Stimulated activated CD8-positive, alpha-beta memory T cell treated with anti-CD3 and anti-CD28 coated beads, Interleukin-15, amount 100 ng/mL, for 24 hours (primary cell): ENCODE measurements around the gene ACSS2.
A peak's percentile ranks its signal among the peaks of the same experiment; 100 is the strongest.

Experiments used
- DNase-seq: peaks from one replicate; pipeline ENCODE4 v3.0.0-alpha.2; 2020; ENCODE audit warnings: low read depth

Gene ACSS2

DNA sequence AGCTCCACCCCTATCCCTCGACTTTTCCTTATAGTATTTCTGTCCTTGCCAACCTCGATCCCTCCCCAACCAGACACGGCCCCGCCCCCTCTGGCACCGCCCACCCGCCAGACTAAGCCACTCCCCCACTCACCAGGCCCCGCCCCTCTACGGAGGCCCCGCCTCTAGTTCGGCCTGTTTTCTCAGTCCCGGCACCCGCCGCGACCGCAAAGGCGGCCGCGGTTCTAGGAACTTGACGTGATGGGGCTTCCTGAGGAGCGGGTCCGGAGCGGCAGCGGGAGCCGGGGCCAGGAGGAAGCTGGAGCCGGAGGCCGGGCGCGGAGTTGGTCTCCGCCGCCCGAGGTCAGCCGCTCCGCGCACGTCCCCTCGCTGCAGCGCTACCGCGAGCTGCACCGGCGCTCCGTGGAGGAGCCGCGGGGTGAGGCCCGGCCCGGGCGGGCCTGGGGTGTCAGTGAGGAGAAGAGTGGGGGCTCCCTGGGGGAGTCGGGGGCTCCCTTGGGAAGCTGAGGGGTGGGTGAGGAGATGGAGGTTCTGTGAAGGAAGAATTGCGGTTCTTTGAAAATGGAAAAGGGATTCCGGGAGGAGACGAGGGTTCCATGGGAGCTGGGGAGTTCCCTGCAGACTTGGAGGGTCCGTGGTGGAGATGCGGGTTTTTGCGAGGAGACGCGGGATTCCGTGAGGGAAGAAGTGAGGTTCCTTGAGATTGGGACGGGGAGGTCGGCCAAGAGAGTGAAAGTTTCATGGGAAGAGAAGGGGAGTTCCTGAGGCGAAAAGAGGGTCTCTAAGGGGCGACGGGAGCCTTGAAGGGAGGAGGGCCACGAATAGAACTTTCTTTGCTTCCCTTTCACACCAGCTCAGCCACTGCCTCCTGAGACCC is at the start of gene ACSS2:
TSS of gene ACSS2 (plus strand) at position 207 of the 877 bp plus-strand sequence. CDS start at position 241, 34 bp downstream.
- DNase-seq: peak; percentile 96

DNA sequence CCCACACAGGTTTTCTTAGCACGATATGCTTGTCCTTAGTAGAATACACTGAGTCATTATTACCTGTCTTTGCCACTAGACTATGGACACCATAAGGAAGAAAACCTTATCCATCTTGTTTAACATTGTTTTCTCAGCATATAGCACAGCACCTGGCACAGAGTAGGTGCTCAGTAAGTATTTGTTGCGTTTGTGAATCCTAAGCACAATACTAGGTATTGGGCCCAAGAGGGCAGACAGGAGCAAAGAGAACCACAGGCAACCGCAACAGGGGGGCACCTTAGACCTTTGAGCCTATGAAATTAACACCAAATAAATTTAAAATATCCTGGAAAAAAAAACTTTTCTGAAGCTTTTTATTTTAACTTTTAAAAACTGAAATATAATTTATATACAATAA is 47.2 kb upstream of the ACSS2 start:
- DNase-seq: no peak

DNA sequence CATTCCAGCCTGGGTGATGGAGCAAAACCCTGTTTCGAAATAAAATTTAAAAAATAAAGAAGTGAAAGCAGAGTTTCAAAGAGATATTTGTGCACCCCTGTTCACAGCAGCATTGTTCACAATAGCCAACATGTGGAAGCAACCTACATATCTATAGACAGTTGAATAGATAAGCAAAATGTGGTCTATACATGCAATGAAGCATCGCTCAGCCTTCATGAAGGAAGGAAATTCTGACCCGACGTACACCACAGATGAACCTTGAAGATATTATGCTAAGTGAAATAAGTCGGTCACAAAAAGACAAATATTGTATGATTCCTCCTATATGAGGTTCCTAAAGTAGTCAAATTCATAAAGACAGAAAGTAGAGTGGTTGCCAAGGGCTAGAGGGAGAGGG is 44.5 kb upstream of the ACSS2 start:
- no peak for DNase-seq

GRCh38 chr20:34834459-34834893 is 41.9 kb upstream of the ACSS2 start:
- no peak for DNase-seq

GRCh38 chr20:34842143-34842542 is 34.3 kb upstream of the ACSS2 start:
- DNase-seq: no peak

DNA sequence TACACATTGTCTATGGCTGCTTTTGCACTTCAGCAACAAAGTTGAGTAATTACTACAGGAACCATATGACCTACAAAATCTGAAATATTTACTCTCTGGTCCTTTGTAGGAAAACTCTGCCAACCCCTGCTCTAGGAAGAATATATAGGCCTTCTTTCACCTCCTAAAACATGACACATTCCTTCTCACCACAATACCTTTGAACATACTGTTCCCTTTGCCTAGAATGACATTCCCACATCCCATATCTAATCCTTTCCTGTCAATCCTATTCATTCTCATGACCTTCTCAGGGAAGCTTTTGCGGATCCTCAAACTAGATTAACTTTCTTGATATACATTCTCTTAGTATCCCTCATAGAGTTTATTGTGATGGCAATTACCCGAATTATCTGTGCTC is 33.0 kb upstream of the ACSS2 start:
- no peak for DNase-seq

DNA sequence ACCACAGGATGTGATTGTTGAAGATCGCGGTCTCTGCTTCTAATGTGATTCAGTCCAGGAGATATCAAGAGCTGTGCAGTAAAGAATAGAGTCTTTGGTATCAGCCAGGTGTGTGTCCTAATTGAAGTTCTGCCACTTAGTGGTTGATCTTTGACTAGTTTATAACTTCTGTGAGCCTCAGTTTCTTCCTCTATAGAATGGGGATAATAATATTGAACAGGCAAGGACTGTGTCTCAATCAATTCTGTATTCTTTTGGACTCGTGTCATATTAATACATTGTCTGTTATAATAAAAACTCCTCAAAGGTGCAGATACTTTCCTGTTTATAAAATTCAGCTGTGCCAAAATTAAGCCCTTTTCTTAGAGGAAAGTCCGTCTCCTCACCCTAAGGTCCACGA is 27.8 kb upstream of the ACSS2 start:
- no peak for DNase-seq

DNA sequence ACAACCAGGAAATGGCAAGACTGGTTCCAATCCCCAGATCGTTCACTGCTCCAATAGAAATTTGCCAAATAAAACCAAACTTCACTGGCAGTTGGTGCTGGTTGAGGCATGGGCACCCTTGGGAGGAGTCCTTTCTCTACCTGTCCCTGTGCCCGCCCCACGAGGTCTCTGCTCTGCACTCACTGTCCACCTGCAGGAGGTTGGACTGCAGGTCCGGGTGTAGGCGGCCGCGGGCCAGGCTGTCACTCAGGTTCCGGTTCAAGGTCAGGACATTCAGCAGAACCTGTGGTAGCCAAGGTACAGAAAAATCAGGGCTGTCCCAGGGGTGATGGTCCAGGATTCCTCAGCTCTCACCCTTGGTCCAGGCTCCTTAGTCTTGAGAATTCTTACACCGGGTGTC is 26.6 kb upstream of the ACSS2 start:
- DNase-seq: no peak

GRCh38 chr20:34850969-34851368 is 25.4 kb upstream of the ACSS2 start:
- no peak for DNase-seq

DNA sequence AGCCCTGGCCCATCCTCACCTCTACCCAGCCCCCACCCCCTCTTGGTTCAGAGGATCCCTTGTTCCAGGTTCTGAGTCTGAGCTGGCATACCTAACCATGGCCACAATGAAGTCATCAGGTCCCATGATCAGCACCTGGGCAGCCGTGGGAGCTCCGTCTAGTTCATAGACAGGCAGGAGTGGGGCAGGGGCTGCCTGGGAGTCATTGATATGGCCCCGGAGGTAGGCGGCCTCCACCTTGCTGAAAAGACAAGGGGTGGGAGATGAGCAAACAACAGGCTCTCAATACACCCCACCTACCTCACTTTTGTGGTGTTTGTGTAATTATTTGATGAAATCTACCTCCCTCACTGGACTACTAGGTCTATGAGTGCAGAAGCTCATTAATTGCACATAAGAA is 24.1 kb upstream of the ACSS2 start:
- DNase-seq: no peak

DNA sequence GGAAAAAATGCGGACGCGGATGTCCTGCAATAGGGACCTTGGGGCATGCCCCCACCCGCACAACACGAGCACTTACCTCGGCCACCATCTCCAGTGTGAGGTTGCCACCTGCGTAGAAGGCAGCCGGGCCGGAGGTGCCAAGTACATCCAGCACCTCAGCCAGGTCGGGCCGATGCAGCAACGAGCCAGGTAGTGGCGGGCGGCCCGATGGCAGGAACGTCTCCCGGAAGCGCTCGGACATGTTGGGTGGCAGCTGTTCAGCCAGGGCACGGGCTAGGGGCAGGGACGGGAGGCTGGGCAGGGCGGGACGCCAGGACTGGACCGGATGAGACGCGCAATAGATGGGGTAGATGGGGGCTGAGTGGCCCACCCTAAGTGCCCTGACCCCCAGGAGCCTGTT is 17.0 kb upstream of the ACSS2 start:
- no peak for DNase-seq

GRCh38 chr20:34859826-34860545 is 16.4 kb upstream of the ACSS2 start:
- no peak for DNase-seq

- no peak for DNase-seq
These were observed 14.9 kb upstream of the ACSS2 start for GRCh38 chr20:34861386-34862084.

DNA sequence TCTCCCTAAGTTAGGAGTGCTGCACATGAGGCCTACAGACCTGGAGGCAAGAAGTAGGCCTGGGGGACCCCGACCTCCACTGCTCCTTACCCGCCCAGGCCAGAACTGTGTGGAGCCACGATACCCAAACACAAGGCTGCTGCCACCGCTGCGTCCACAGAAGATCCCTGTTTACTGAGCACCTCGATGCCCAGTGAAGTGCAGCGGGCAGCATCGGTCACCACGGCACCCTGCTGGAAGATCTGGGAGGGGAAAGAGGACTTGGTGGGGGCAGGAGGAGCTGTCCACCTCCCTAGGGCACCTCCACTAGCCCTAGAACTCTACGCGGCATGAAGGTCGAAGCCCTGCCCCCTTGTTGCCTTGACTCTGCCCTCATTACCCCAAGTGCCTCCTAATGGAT is 13.7 kb upstream of the ACSS2 start:
- DNase-seq: no peak

DNA sequence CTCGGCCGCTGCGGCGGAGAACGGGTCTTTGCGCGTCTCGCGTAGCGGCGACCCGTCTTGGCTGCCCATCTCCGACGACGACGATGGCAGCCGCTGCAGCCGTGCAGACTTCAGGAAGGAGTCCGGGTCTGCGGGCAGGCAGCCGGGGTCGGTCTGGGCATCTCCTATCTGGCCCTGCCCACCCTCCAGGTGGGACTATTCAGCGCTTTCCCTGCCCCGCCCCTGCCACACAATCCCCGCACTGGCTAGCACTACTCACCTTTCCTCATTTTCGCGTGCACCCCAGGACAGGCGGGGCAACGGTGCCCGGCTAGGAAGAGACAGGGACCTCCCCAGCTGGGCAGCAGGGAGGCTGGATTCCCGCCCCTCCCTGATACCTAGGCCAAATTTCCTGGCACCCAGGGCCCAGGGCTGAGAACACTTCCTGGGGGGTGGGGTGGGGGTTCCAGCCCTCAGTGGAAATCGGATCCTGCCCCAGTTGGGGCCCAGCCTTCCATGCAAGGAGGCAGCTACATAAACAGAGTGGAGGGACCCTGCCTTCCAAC is 12.9 kb upstream of the ACSS2 start:
- DNase-seq: no peak

GRCh38 chr20:34864216-34864615 is 12.2 kb upstream of the ACSS2 start:
- DNase-seq: no peak

GRCh38 chr20:34871320-34871926 is 5.0 kb upstream of the ACSS2 start:
- no peak for DNase-seq

GRCh38 chr20:34871966-34872621 is 4.3 kb upstream of the ACSS2 start:
- DNase-seq: no peak

GRCh38 chr20:34872622-34873224 is 3.7 kb upstream of the ACSS2 start, which contains the start of gene GGT7:
TSS of gene GGT7 (minus strand) at chr20:34872856. CDS start at chr20:34872815, 41 bp downstream.
- DNase-seq: peak; percentile 83

GRCh38 chr20:34873583-34874093 is 2.8 kb upstream of the ACSS2 start:
- no peak for DNase-seq
